ENCODE results near the gene CYRIA.

The CYRIA gene

GRCh38 chr2:16665748-16666448 is at the start of gene CYRIA:
Gene CYRIA (minus strand): TSS chr2:16665834. CDS start chr2:16588119, 77,715 bp downstream.
- no peak within 1 kb of the TSS for H3K27ac ChIP-seq
- no peak for DNase-seq (ENCODE audit: low read depth, low spot score)

GRCh38 chr2:16713011-16713423 is 47.4 kb upstream of the CYRIA start:
- no peak for DNase-seq (ENCODE audit: low read depth, low spot score)
- no peak overlapping the region for H3K27ac ChIP-seq

GRCh38 chr2:16709769-16710168 is 44.1 kb upstream of the CYRIA start:
- DNase-seq (ENCODE audit: low read depth, low spot score): no peak

DNA sequence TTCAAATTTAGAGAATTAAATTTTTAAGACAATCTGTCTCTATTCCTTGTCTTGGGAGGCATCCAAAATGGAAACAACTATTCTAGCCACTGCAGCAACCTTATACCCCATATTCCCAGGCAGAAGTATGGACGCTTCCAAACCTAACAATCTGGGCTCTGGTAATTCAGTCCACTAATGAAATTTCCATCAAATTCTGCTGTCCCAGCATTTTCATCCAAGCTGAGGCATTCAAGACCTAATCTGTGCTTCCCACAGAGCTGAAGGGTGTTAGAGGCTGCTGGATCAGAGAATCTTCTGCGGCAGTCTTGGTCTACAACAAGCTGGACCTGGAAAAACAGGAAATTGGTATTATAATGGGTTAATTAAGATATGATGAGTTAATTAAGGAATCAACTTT is 42.5 kb upstream of the CYRIA start:
- no peak overlapping the region for H3K27ac ChIP-seq
- no peak for DNase-seq (ENCODE audit: low read depth, low spot score)

More at GRCh38 chr2:16709769-16710168, 44.1 kb upstream of the CYRIA start:
- no peak overlapping the region for H3K27ac ChIP-seq

- DNase-seq (ENCODE audit: low read depth, low spot score): no peak
- H3K27ac ChIP-seq: no peak overlapping the region
Measured at GRCh38 chr2:16707014-16707623, 41.5 kb upstream of the CYRIA start.

DNA sequence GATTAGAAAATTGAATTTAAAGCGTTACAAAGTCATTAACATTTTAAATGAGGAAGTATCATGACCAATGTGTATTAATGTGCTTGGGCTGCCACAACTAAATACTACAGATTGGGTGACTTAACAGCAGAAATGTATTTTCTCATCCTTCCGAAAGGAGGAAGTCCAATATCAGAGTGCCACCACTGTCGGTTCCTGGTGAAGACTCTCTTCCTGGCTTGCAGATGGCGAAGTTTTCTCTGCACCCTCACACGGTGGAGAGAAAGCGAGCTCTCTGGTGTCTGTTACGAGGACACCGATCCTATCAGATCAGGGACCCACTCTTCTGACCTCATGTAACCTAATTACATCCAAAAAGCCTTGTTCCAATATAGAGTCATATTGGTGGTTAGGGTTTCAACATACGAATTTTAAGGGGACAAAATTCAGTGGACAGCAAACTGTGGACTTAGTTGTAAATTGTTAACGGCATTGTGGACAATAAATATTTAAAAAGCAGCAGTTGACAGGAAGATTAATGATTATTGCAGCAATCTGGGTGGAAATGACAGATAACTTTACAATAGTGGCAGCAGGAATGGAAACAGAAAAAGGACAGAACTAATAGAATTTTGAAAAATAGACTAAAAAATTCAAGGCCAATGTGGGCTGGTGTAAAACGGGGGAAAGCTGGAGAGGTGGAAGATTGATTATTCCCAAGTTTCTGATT is 35.1 kb upstream of the CYRIA start:
- DNase-seq (ENCODE audit: low read depth, low spot score): no peak
- no peak overlapping the region for H3K27ac ChIP-seq

GRCh38 chr2:16693854-16694253 is 28.2 kb upstream of the CYRIA start:
- DNase-seq (ENCODE audit: low read depth, low spot score): no peak
- no peak overlapping the region for H3K27ac ChIP-seq

DNA sequence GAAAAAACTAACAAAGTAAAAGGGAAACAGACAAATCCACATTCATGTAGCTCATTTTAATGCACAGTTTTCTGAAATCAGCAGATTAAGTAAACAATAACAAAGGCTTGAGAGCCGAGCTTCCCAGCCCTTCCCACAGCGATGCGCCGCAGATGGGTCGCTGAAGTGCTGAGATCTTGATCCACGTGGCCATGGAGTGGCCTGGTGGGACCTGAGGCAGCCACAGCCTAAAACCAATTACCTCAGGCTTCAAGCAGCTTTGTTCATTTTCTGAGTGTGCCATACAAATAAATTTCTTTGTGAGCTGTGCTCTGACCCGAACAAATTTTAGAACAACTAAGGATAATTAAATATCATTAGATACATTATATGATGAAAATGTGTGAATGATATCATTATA is 25.6 kb upstream of the CYRIA start:
- H3K27ac ChIP-seq: no peak overlapping the region
- no peak for DNase-seq (ENCODE audit: low read depth, low spot score)

DNA sequence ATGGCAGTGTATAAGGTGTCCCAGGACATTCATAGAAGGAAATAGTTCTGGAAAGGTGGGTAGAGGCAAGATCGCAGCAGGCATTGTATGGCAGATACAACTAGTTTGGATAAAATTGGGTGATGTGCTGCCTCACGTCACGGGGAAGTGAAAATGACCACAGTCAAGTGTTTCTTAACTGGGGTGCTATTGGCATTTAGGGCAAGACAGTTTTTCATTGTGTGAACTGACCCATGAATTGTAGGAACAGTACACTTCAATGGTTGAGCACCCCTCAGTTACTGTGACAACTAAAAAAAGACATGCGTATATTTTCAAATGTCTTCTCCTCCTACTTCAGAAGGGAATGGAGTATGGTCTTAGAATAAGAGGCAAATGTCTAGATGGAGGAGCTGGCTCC is 22.3 kb upstream of the CYRIA start:
- no peak for DNase-seq (ENCODE audit: low read depth, low spot score)
- no peak overlapping the region for H3K27ac ChIP-seq

- no peak for DNase-seq (ENCODE audit: low read depth, low spot score)
- no peak overlapping the region for H3K27ac ChIP-seq
Measured at GRCh38 chr2:16687222-16687621, 21.6 kb upstream of the CYRIA start.

GRCh38 chr2:16686641-16687040 is 21.0 kb upstream of the CYRIA start:
- DNase-seq (ENCODE audit: low read depth, low spot score): no peak
- no peak overlapping the region for H3K27ac ChIP-seq

DNA sequence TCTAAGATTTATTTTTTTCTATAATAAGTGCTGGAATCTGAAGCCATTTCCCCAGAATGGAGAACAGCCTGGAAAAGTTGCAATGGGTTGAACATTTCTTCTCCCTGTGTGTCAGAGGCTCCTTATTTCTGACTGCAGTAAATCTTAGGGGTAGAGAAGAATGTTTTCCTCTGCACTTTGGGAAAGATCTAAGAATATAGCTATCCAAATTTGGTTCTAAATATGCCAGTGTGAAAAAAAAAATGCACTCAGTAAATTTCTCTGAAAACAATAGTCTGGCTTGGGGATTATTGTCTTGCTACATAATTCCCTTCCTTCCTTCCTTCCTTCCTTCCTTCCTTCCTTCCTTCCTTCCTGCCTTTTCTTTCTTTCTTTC is 19.7 kb upstream of the CYRIA start:
- DNase-seq (ENCODE audit: low read depth, low spot score): no peak
- H3K27ac ChIP-seq: no peak overlapping the region

GRCh38 chr2:16684676-16685339 is 19.2 kb upstream of the CYRIA start:
- no peak for DNase-seq (ENCODE audit: low read depth, low spot score)
- H3K27ac ChIP-seq: no peak overlapping the region

DNA sequence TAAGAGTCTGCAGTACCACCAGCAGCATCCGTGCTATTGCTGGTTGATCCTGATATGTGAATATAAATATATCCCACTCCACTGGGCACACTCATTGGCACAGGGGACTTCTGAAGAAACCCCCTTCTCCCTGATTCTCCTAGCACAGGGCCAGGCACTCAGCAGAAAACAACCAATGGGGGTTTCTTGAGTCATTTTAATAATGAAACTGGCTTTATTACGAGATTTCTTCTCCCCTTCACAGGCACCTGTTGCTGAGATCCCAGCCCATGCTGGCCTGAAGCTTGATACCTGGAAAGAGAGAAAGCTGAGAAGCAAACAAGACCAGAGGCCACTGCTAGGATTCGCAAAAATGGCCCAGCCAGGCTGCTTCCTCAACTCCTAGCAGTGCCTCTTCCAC is 17.9 kb upstream of the CYRIA start:
- no peak for DNase-seq (ENCODE audit: low read depth, low spot score)
- H3K27ac ChIP-seq: no peak overlapping the region

GRCh38 chr2:16682431-16683118 is 16.9 kb upstream of the CYRIA start:
- DNase-seq (ENCODE audit: low read depth, low spot score): no peak
- no peak overlapping the region for H3K27ac ChIP-seq

DNA sequence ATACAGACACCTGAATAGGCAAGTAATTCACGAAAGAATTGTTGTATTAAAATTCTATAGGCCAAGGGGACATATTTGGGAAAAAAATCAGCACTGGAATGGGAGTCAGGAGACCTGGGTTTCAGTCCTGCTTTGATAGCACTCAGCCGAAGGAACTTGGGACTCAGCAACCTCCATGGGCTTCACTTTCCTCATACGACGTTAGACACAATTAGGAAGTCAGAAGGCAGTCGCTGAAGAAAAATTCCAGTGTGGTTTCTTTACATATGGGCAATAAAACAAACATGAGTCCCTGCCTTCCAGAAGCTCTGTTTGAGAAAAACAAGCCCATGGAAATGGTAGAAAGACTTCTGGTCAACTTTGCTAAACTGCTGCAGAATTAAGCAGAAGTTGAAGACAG is 15.1 kb upstream of the CYRIA start:
- no peak for DNase-seq (ENCODE audit: low read depth, low spot score)
- H3K27ac ChIP-seq: no peak overlapping the region

DNA sequence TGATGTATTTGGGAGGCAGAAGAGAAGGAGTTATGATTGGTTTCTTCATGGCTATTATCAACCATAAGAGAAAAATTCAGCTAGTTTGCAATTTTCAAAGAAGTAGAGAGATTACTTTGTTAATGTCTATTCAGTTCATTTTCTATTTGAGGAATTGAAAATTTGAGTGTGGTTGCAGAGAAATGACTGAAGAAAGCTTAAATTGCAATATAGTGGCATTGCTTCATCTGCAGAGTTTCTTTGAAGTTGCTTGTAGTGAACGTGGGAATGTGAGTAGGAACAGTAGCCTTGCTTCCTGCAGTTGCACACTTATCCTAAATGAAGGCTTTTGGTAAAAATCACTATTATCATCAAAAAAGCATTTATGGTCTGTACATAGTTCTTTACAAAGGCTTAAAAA is 14.7 kb upstream of the CYRIA start:
- H3K27ac ChIP-seq: no peak overlapping the region
- DNase-seq (ENCODE audit: low read depth, low spot score): no peak

DNA sequence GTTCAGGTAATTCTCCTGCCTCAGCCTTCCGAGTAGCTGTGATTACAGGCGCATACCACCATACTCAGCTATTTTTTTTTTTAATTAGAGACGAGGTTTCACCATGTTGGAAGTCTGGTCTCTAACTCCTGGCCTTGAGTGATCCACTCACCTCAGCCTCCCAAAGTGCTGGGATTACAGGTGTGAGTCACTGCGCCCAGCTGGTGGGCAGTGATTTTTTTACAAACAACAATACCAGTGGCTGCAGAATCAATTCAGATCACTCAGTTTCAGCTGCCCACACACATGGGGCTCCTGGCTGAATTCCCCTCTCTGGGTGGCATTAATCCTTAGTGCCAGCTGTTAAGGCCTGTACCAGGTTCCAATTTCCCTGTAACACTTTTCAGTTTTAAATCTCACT is 13.3 kb upstream of the CYRIA start:
- DNase-seq (ENCODE audit: low read depth, low spot score): no peak
- no peak overlapping the region for H3K27ac ChIP-seq

DNA sequence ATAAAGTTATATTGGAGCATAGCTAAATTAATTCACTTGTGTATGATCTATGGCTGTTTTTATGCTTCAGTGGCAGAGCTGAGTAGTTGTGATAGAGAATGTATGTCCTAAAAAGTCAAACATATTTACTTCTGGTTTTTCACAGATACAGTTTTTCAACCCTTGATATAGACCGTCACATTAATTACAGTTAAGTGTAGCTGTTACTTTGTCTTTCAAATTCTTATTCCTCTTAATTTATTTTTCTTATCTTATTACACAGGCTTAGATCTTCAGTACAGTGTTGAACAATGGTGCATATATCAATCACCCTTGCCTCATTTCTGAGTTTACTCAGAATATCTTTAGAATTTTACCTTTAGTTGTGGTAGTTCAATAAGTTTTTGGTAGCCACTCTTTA is 12.2 kb upstream of the CYRIA start:
- DNase-seq (ENCODE audit: low read depth, low spot score): no peak
- H3K27ac ChIP-seq: no peak overlapping the region

DNA sequence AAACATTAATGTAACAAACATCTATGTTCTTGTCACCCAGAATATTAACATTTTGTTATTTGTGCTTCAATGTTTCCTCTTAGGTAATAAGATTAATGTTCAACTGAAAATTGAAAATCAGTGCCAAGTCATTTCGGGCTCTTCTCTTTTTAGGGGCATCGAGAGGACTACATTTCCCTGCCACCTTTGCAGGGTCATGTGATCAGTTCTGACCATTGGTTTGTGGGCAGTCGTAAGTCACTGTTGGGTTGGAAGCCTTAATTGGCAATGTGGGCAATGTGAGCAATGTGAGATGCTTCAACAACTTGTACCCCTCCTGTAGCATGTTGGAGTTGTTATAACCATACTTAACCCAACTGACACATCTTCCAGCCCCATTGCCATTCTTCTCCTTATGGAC is 10.1 kb upstream of the CYRIA start:
- H3K27ac ChIP-seq: no peak overlapping the region
- DNase-seq (ENCODE audit: low read depth, low spot score): no peak

- no peak overlapping the region for H3K27ac ChIP-seq
- no peak for DNase-seq (ENCODE audit: low read depth, low spot score)
Measured at GRCh38 chr2:16674154-16674553, 8.5 kb upstream of the CYRIA start.

All from epithelial cell of prostate (primary cell).